Stomach (tissue), 9 donors: ENCODE data around the gene ASTN1. TPM values are rescaled to one million over a fixed set of nuclear protein-coding genes. Genes with fewer than 3 reads are reported as not detected.
A peak's percentile ranks its signal among the peaks of the same experiment; 100 is the strongest.

Source experiments
- DNase-seq, 2 donors: peaks; one replicate each; pipeline versions ENCODE4 v3.0.0 to v3.0.0-alpha.2; 2013 to 2019
- H3K27ac ChIP-seq, 5 donors: fragments of 200-600 bp in 4 of 5; sonication (generic) in 4 of 5; one replicate each; pipeline ENCODE4 v1.5.1; 2013 to 2019; ENCODE audit warnings: mild to moderate bottlenecking in 1 of 5, moderate library complexity in 1 of 5
- H3K27me3 ChIP-seq, 3 donors: fragments of 200-600 bp; sonication (generic); one replicate each; pipeline ENCODE4 v1.5.1; 2017 to 2019; ENCODE audit warnings: mixed run types in 1 of 3
- H3K36me3 ChIP-seq, 4 donors: fragments of 200-600 bp; sonication (generic); 1 replicate in 3 of 4; 2 replicates in 1 of 4; pipeline ENCODE4 v1.5.1; 2016 to 2019
- H3K4me1 ChIP-seq, 4 donors: fragments of 200-600 bp; sonication (generic); one replicate each; pipeline ENCODE4 v1.5.1; 2016 to 2019
- H3K4me3 ChIP-seq, 4 donors: fragments of 200-600 bp; sonication (generic) in 3 of 4; one replicate each; pipeline ENCODE4 v1.5.1; 2016 to 2019; ENCODE audit warnings: mild to moderate bottlenecking in 1 of 4
- H3K9me3 ChIP-seq, 4 donors: fragments of 200-600 bp; sonication (generic); one replicate each; pipeline ENCODE4 v1.5.1; 2016 to 2019
- EP300 ChIP-seq: sonication (generic); formaldehyde crosslinking; IDR thresholded peaks from one replicate; pipeline ENCODE4 v1.6.1; 2017; ENCODE audit warnings: antibody characterized with exemption
- POLR2A ChIP-seq, 4 donors: fragments of 450-650 bp; IDR thresholded peaks; one replicate each; pipeline ENCODE4 v1.6.1; 2016; ENCODE audit warnings: antibody characterized with exemption in 4 of 4, control low read depth in 2 of 4, mild to moderate bottlenecking in 1 of 4, moderate library complexity in 1 of 4
- POLR2AphosphoS5 ChIP-seq, 3 donors: sonication (generic); formaldehyde crosslinking; IDR thresholded peaks; one replicate each; pipeline ENCODE4 v1.6.1; 2016; ENCODE audit warnings: antibody characterized with exemption in 3 of 3
- WGBS, 5 donors: extraction: QIAGEN DNeasy Blood & Tissue Kit in 3 of 5; methylation state at CpG; one replicate each; pipeline versions ENCODE4 v1.1.5 to v1.1.7; 2013 to 2018; 5-methylcytosine and 5-hydroxymethylcytosine counted together
- intact Hi-C: fragments of 100-400 bp; cut with DNase I; formaldehyde crosslinking; loops from one replicate; pipeline ENCODE4 v1.15.1; 2023; ENCODE audit warnings: low total_unique reads
- polyA plus RNA-seq, 3 donors: library from polyadenylated mRNA; stranded (reverse); fragments of 200-250 nt; gene quantifications; one replicate each; pipeline ENCODE4 v1.2.3, GENCODE V29; 2013
- total RNA-seq, 5 donors: library from RNA; depleted of rRNA; stranded (reverse); fragments of >200 nt; gene quantifications; one replicate each; pipeline versions ENCODE4 v1.1.0 to v1.2.3, GENCODE V29; 2014 to 2016
- TF ChIP-seq, protein P1 (sequence below), 7 experiments: fragments of 450-650 bp in 4 of 7; fragments of 200-600 bp in 3 of 7; sonication (generic) in 3 of 7; IDR thresholded peaks; one replicate each; pipeline ENCODE4 v1.5.1; 2016 to 2019; ENCODE audit warnings: antibody characterized with exemption in 7 of 7, control low read depth in 2 of 7, mild to moderate bottlenecking in 1 of 7
- donor health status: healthy with polysubstance abuse.
- donor health status: Bipolar disorder and iron deficiency.
- donor health status: healthy.

Gene ASTN1
- total and polyA plus RNA-seq, 8 donors, result 0.13 to 2.4 (median 0.51) TPM; not detected in 4

GRCh38 chr1:176950736-176951324, 213.7 kb downstream of the ASTN1 start:
- intact Hi-C loops, result no loop called here
- Histone ChIP-seq H3K9me3 (no peaks in the 10 kb centered on the region), H3K4me3 (no peak overlapping the region), H3K4me1 (no peaks in the 10 kb centered on the region), H3K27ac (no peak overlapping the region), H3K27me3 (no peaks in the 10 kb centered on the region), H3K36me3 (no peaks in the 10 kb centered on the region)
- DNase-seq, result no peak
- TF ChIP-seq POLR2A (IDR thresholded peaks at IDR 0.05), result no peak
- TF ChIP-seq EP300, result no peak
- no peak for TF ChIP-seq POLR2AphosphoS5 (IDR thresholded peaks at IDR 0.05)
- TF ChIP-seq, protein P1, sequence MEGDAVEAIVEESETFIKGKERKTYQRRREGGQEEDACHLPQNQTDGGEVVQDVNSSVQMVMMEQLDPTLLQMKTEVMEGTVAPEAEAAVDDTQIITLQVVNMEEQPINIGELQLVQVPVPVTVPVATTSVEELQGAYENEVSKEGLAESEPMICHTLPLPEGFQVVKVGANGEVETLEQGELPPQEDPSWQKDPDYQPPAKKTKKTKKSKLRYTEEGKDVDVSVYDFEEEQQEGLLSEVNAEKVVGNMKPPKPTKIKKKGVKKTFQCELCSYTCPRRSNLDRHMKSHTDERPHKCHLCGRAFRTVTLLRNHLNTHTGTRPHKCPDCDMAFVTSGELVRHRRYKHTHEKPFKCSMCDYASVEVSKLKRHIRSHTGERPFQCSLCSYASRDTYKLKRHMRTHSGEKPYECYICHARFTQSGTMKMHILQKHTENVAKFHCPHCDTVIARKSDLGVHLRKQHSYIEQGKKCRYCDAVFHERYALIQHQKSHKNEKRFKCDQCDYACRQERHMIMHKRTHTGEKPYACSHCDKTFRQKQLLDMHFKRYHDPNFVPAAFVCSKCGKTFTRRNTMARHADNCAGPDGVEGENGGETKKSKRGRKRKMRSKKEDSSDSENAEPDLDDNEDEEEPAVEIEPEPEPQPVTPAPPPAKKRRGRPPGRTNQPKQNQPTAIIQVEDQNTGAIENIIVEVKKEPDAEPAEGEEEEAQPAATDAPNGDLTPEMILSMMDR (IDR thresholded peaks at IDR 0.05), result no peak
- WGBS, 5 donors, result 35 to 66% (median 52%) methylated on average over 2 of the region's 2 CpGs

- Histone ChIP-seq H3K36me3 (no peaks in the 10 kb centered on the region), H3K27me3 (no peaks in the 10 kb centered on the region), H3K27ac (no peak overlapping the region), H3K4me3 (no peak overlapping the region), H3K4me1 (no peaks in the 10 kb centered on the region), H3K9me3 (no peaks in the 10 kb centered on the region)
- TF ChIP-seq, protein P1 (IDR thresholded peaks at IDR 0.05), result peak in 5 of 7 experiments; percentile 44 to 85 (median 57)
- no peak for TF ChIP-seq POLR2A (IDR thresholded peaks at IDR 0.05)
- peak; percentile 66 to 82 for DNase-seq
- 21 to 53% (median 24%) methylated on average over 7 to 17 of the region's 17 CpGs for WGBS, 5 donors
- intact Hi-C loops, result no loop called here
Measured at GRCh38 chr1:176949033-176949662, 215.4 kb downstream of the ASTN1 start.

DNA sequence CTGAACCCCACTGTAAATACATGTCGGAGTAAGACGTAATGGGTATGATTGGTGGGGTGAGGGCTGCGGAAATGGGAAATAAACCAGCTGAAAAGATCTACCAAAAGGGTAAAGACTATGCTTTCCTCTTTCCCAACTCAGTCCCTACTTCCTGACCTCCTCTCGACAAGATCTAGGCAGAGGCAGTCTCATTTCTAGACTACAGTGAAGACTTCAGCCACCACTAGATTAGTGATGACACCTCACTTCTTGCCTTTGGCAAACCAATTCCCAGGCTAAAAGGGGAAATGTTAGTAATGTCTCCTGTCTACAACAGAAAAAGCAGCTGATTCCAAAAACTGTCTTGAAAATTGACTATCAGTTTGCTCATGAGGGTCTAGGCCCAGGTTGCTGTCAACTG, 219.9 kb downstream of the ASTN1 start:
- TF ChIP-seq EP300 (no peak), POLR2A (IDR thresholded peaks at IDR 0.05) (no peak), POLR2AphosphoS5 (IDR thresholded peaks at IDR 0.05) (no peak)
- TF ChIP-seq, protein P1 (IDR thresholded peaks at IDR 0.05), result no peak
- H3K9me3 ChIP-seq, result no peaks in the 10 kb centered on the region
- H3K4me1 ChIP-seq, result no peaks in the 10 kb centered on the region
- intact Hi-C loops, result no loop called here
- no peaks in the 10 kb centered on the region for H3K27me3 ChIP-seq
- WGBS, 5 donors, result 91 to 96% (median 92%) methylated on average over 4 of the region's 4 CpGs
- no peak for DNase-seq
- H3K4me3 ChIP-seq, result no peak overlapping the region
- no peaks in the 10 kb centered on the region for H3K36me3 ChIP-seq
- H3K27ac ChIP-seq, result no peak overlapping the region

DNA sequence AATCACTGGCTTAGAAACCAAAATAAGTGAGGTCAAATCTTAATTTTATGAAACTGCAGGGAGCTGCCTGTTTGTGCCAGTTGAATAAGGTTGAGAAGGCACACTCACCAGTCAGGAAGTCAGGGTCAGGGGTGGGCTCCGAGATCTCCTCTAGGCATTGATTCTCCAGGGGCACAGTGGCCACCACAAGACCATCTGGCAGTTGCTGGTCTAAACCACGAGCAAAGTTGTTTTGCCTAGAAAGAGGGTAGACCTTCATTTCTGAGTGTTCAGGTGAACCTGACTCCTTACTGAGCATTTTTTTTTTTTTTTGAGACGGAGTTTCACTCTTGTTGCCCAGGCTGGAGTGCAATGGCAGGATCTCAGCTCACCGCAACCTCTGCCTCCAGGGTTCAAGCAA, 220.7 kb downstream of the ASTN1 start:
- H3K4me1 ChIP-seq, result no peaks in the 10 kb centered on the region
- no peak for DNase-seq
- H3K36me3 ChIP-seq, result no peaks in the 10 kb centered on the region
- no peak overlapping the region for H3K4me3 ChIP-seq
- no peaks in the 10 kb centered on the region for H3K27me3 ChIP-seq
- no peaks in the 10 kb centered on the region for H3K9me3 ChIP-seq
- WGBS, 5 donors, result 81 to 84% (median 83%) methylated on average over 4 of the region's 4 CpGs
- no peak overlapping the region for H3K27ac ChIP-seq
- intact Hi-C loops, result no loop called here
- TF ChIP-seq EP300 (no peak), POLR2A (IDR thresholded peaks at IDR 0.05) (no peak), POLR2AphosphoS5 (IDR thresholded peaks at IDR 0.05) (no peak)
- TF ChIP-seq, protein P1 (IDR thresholded peaks at IDR 0.05), result no peak
